GM10248 (cell line): ENCODE measurements around the gene PRDM11.
A peak's percentile ranks its signal among the peaks of the same experiment; 100 is the strongest.

ENCODE experiments used
- CTCF ChIA-PET: fragments of 300-600 bp; sonication (Branson Sonifier 250); formaldehyde crosslinking; extraction: SDS; loops from one replicate; lab custom pipeline; 2021; ENCODE audit warnings: antibody characterized with exemption; lab: Yijun Ruan, JAX
- POLR2A ChIA-PET: fragments of 350-650 bp; sonication (Branson Sonifier 250); formaldehyde crosslinking; extraction: SDS; loops from one replicate; lab custom pipeline; 2020; ENCODE audit warnings: antibody characterized with exemption; lab: Yijun Ruan, JAX
- DNase-seq: peaks from one replicate; pipeline ENCODE4 v3.0.0; 2012; ENCODE audit errors: extremely low spot score
- CTCF ChIP-seq: IDR thresholded peaks from 2 replicates; pipeline ENCODE4 v1.5.1; 2012; ENCODE audit warnings: mild to moderate bottlenecking, low read depth; ENCODE audit errors: extremely low read depth, missing control alignments, control extremely low read depth

The PRDM11 gene

GRCh38 chr11:45146072-45147016 lies at the start of gene PRDM11:
TSS of gene PRDM11 (plus strand) at chr11:45146639. CDS start at chr11:45181767, 35,128 bp downstream.
- no peak for TF ChIP-seq CTCF
- peak; percentile 45 for DNase-seq
- POLR2A ChIA-PET, result no interaction called here
- CTCF ChIA-PET, result no interaction called here

- DNase-seq, result no peak
- no peak for TF ChIP-seq CTCF
- POLR2A ChIA-PET, result no interaction called here
- CTCF ChIA-PET, result interaction anchor here (1.5 to 21.9 kb wide), 3 partner anchors 7 to 161 kb away, joined by 4 to 899 read pairs (median 30); no protein-coding TSS in a partner anchor
Observed at GRCh38 chr11:45097721-45098493, 48.5 kb upstream of the PRDM11 start.

- CTCF ChIA-PET, result interaction anchor here (1.5 to 21.9 kb wide), 2 partner anchors 12 to 162 kb away, joined by 4 to 899 read pairs; no protein-coding TSS in a partner anchor
- POLR2A ChIA-PET, result no interaction called here
- DNase-seq, result no peak
- TF ChIP-seq CTCF, result no peak
Observed at GRCh38 chr11:45098929-45099328, 47.5 kb upstream of the PRDM11 start.

- CTCF ChIA-PET, result interaction anchor here (1.0 to 21.9 kb wide), 4 partner anchors 10 to 163 kb away, joined by 3 to 899 read pairs (median 6); no protein-coding TSS in a partner anchor
- POLR2A ChIA-PET, result no interaction called here
- TF ChIP-seq CTCF, result no peak
- no peak for DNase-seq
Observed at GRCh38 chr11:45100339-45100738, 46.1 kb upstream of the PRDM11 start.

GRCh38 chr11:45102361-45102809 lies 44.1 kb upstream of the PRDM11 start:
- CTCF ChIA-PET, result interaction anchor here (0.8 to 21.9 kb wide), 21 partner anchors 8 to 233 kb away, joined by 3 to 899 read pairs (median 5); partner anchors contain the start of genes SYT13 and TP53I11
- no peak for TF ChIP-seq CTCF

More at GRCh38 chr11:45102361-45102809, 44.1 kb upstream of the PRDM11 start:
- DNase-seq, result no peak
- POLR2A ChIA-PET, result no interaction called here
